GM12874 (cell line): Measurements from ENCODE around the gene KBTBD3.

Experiments
- CTCF ChIP-seq: IDR thresholded peaks from 2 replicates; pipeline ENCODE4 v1.5.1; 2011; ENCODE audit warnings: low read depth, mild to moderate bottlenecking, control low read depth, low read length, moderate library complexity; ENCODE audit not compliant: insufficient read depth

Gene KBTBD3

GRCh38 chr11:106030609-106031008, 46.5 kb downstream of the KBTBD3 start:
- no peak for TF ChIP-seq CTCF

GRCh38 chr11:106022795-106023275, 54.3 kb downstream of the KBTBD3 start:
- no peak for TF ChIP-seq CTCF

- TF ChIP-seq CTCF = no peak
Observed at GRCh38 chr11:106021967-106022794, 55.0 kb downstream of the KBTBD3 start, which contains the start of gene MSANTD4. TSS of gene MSANTD4 (minus strand) at chr11:106022240. CDS start at chr11:106010917, 11,323 bp downstream.

- no peak for TF ChIP-seq CTCF
Observed at GRCh38 chr11:106021181-106021966, 55.8 kb downstream of the KBTBD3 start.

GRCh38 chr11:106017093-106017492, 60.1 kb downstream of the KBTBD3 start:
- TF ChIP-seq CTCF = no peak

- no peak for TF ChIP-seq CTCF
Observed at GRCh38 chr11:106015066-106015465, 62.1 kb downstream of the KBTBD3 start.

GRCh38 chr11:106014620-106015019, 62.5 kb downstream of the KBTBD3 start:
- TF ChIP-seq CTCF = no peak
